Lung (tissue), 12 donors: Measurements from ENCODE around the gene ADSL. TPM values are rescaled to one million over a fixed set of nuclear protein-coding genes. Genes with fewer than 3 reads are reported as not detected.

Experiments used
- ATAC-seq: fragments of 200-7000 bp; cut with Tn5 transposase; one replicate; pipeline ENCODE4 v1.9.1; 2020; ENCODE audit warnings: moderate number of reproducible peaks; ENCODE audit not compliant: insufficient read depth, low FRiP score
- DNase-seq, 3 donors: peaks; one replicate each; pipeline ENCODE4 v3.0.0-alpha.2; 2013 to 2017
- H3K27ac ChIP-seq, 2 donors: one replicate each; pipeline ENCODE4 v1.5.1; 2013; ENCODE audit warnings: mild to moderate bottlenecking in 2 of 2, moderate library complexity in 2 of 2, control low read depth in 1 of 2, inconsistent platforms in 1 of 2, low read depth in 1 of 2, low read length in 1 of 2
- H3K27me3 ChIP-seq, 3 donors: one replicate each; pipeline ENCODE4 v1.5.1; 2013; ENCODE audit warnings: low read length in 2 of 3; ENCODE audit not compliant: control insufficient read depth in 3 of 3, insufficient read depth in 3 of 3
- H3K36me3 ChIP-seq, 4 donors: one replicate each; pipeline ENCODE4 v1.5.1; 2013; ENCODE audit warnings: low read length in 4 of 4, mild to moderate bottlenecking in 1 of 4, moderate library complexity in 1 of 4; ENCODE audit not compliant: control insufficient read depth in 4 of 4, insufficient read depth in 4 of 4
- H3K4me1 ChIP-seq, 5 donors: one replicate each; pipeline ENCODE4 v1.5.1; 2013; ENCODE audit warnings: low read length in 5 of 5, mild to moderate bottlenecking in 2 of 5, moderate library complexity in 1 of 5; ENCODE audit not compliant: control insufficient read depth in 5 of 5, insufficient read depth in 5 of 5
- H3K4me3 ChIP-seq: one replicate; pipeline ENCODE4 v1.5.1; 2013; ENCODE audit warnings: mild to moderate bottlenecking, control low read depth, moderate library complexity
- H3K9ac ChIP-seq, 2 donors: one replicate each; pipeline ENCODE4 v1.5.1; 2013; ENCODE audit warnings: low read length in 2 of 2, control low read depth in 1 of 2; ENCODE audit not compliant: insufficient read depth in 1 of 2
- H3K9me3 ChIP-seq, 4 donors: one replicate each; pipeline ENCODE4 v1.5.1; 2013; ENCODE audit warnings: low read length in 3 of 4, mild to moderate bottlenecking in 1 of 4, moderate library complexity in 1 of 4; ENCODE audit not compliant: control insufficient read depth in 4 of 4, insufficient read depth in 3 of 4
- WGBS, 2 donors: extraction: QIAGEN DNeasy Blood & Tissue Kit; methylation state at CpG; one replicate each; pipeline ENCODE4 v1.1.7; 2013; 5-methylcytosine and 5-hydroxymethylcytosine counted together
- polyA plus RNA-seq, 2 donors: library from polyadenylated mRNA; stranded (reverse); fragments of 200-250 nt; gene quantifications; one replicate each; pipeline ENCODE4 v1.2.1, GENCODE V29; 2013
- total RNA-seq, 2 donors: library from RNA; depleted of rRNA in 1 of 2; stranded (reverse); fragments of >200 nt in 1 of 2; gene quantifications; one replicate each; pipeline ENCODE4 v1.2.1, GENCODE V29; 2014 to 2021
- TF ChIP-seq, protein P1 (sequence below): IDR thresholded peaks from 2 replicates; pipeline ENCODE4 v1.5.1; 2012; ENCODE audit warnings: mild to moderate bottlenecking; ENCODE audit errors: control extremely low read depth, extremely low read depth
- donor health status: control.
- donor health status: control.
- donor health status: Bipolar disorder and iron deficiency.
- donor health status: healthy.
- donor health status: DM: yes; HTN: yes; CAD: no.

Gene ADSL
- total and polyA plus RNA-seq, 4 donors = 35.2 to 62.9 (median 43.0) TPM

- TF ChIP-seq, protein P1, sequence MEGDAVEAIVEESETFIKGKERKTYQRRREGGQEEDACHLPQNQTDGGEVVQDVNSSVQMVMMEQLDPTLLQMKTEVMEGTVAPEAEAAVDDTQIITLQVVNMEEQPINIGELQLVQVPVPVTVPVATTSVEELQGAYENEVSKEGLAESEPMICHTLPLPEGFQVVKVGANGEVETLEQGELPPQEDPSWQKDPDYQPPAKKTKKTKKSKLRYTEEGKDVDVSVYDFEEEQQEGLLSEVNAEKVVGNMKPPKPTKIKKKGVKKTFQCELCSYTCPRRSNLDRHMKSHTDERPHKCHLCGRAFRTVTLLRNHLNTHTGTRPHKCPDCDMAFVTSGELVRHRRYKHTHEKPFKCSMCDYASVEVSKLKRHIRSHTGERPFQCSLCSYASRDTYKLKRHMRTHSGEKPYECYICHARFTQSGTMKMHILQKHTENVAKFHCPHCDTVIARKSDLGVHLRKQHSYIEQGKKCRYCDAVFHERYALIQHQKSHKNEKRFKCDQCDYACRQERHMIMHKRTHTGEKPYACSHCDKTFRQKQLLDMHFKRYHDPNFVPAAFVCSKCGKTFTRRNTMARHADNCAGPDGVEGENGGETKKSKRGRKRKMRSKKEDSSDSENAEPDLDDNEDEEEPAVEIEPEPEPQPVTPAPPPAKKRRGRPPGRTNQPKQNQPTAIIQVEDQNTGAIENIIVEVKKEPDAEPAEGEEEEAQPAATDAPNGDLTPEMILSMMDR = no peak
- no peak overlapping the region for H3K9ac ChIP-seq
- ATAC-seq (no peak), DNase-seq (peak; percentile 13 to 40 (median 32))
- H3K4me3 ChIP-seq = no peak overlapping the region
- H3K27ac ChIP-seq = peak overlapping the region in 1 of 2 donors; percentile 86
- 38 to 48% methylated on average over 1 of the region's 1 CpG for WGBS, 2 donors
- no peaks in the 10 kb centered on the region for H3K27me3 ChIP-seq
- H3K36me3 ChIP-seq = peaks cover 0 to 21% (median 9%) of the 10 kb centered on the region in 4 donors
- H3K4me1 ChIP-seq = peaks cover 0 to 18% (median 8%) of the 10 kb centered on the region in 5 donors
- H3K9me3 ChIP-seq = no peaks in the 10 kb centered on the region
These were observed 51.1 kb downstream of the ADSL start for GRCh38 chr22:40397396-40397795.

GRCh38 chr22:40399621-40400020 is 53.3 kb downstream of the ADSL start:
- H3K9me3 ChIP-seq = no peaks in the 10 kb centered on the region
- peak overlapping the region in 1 of 2 donors; percentile 21 for H3K27ac ChIP-seq
- H3K27me3 ChIP-seq = no peaks in the 10 kb centered on the region
- H3K9ac ChIP-seq = no peak overlapping the region
- no peak overlapping the region for H3K4me3 ChIP-seq
- DNase-seq (no peak), ATAC-seq (no peak)
- WGBS, 2 donors = 56 to 71% methylated on average over 2 of the region's 2 CpGs
- H3K36me3 ChIP-seq = peaks cover 3 to 27% (median 14%) of the 10 kb centered on the region in 4 donors
- H3K4me1 ChIP-seq = peaks cover 0 to 18% (median 8%) of the 10 kb centered on the region in 5 donors
- TF ChIP-seq, protein P1 = no peak

GRCh38 chr22:40400159-40400558 is 53.9 kb downstream of the ADSL start:
- TF ChIP-seq, protein P1 = no peak
- H3K27ac ChIP-seq = no peak overlapping the region

GRCh38 chr22:40401532-40401931 is 55.2 kb downstream of the ADSL start:
- H3K36me3 ChIP-seq = peaks cover 3 to 35% (median 28%) of the 10 kb centered on the region in 4 donors

More at GRCh38 chr22:40400159-40400558, 53.9 kb downstream of the ADSL start:
- Histone ChIP-seq H3K27me3 (no peaks in the 10 kb centered on the region), H3K9ac (no peak overlapping the region), H3K4me3 (no peak overlapping the region), H3K36me3 (peaks cover 3 to 27% (median 19%) of the 10 kb centered on the region in 4 donors), H3K9me3 (no peaks in the 10 kb centered on the region), H3K4me1 (peaks cover 0 to 18% (median 8%) of the 10 kb centered on the region in 5 donors)
- ATAC-seq (no peak), DNase-seq (no peak)
- 35 to 57% methylated on average over 15 of the region's 15 CpGs for WGBS, 2 donors

More at GRCh38 chr22:40401532-40401931, 55.2 kb downstream of the ADSL start:
- no peak for ATAC-seq
- Histone ChIP-seq H3K4me1 (peaks cover 0 to 12% (median 5%) of the 10 kb centered on the region in 5 donors), H3K9me3 (no peaks in the 10 kb centered on the region), H3K27me3 (no peaks in the 10 kb centered on the region), H3K4me3 (no peak overlapping the region), H3K27ac (no peak overlapping the region), H3K9ac (no peak overlapping the region)
- WGBS, 2 donors = 79 to 84% methylated on average over 4 of the region's 4 CpGs
- TF ChIP-seq, protein P1 = no peak
- DNase-seq = no peak
